GM12872 (cell line): ENCODE results near the gene ATF7IP2.

Source experiments
- TF ChIP-seq, protein P1 (sequence below): IDR thresholded peaks from 3 replicates; pipeline ENCODE4 v1.5.1; 2011; ENCODE audit warnings: low read depth, mild to moderate bottlenecking, low read length, moderate library complexity; ENCODE audit not compliant: insufficient read depth

ATF7IP2 gene

DNA sequence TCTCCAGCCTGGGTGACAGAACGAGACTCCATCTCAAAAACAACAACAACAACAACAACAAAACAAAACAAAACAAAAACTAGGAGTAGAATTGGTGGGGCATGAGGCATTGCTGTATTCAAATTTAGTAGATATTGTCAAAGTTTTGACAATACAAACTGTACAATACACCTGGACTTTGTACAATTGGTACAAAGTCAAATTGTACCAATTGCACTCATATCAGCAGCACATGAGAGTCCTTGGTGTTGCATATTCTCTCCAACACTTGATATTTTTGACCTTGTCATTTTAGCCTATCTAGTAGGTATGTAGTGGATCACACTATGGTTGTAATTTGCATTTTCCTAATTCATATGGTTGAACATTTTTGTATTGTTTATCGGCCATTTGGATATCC is 14.3 kb upstream of the ATF7IP2 start:
- TF ChIP-seq, protein P1, sequence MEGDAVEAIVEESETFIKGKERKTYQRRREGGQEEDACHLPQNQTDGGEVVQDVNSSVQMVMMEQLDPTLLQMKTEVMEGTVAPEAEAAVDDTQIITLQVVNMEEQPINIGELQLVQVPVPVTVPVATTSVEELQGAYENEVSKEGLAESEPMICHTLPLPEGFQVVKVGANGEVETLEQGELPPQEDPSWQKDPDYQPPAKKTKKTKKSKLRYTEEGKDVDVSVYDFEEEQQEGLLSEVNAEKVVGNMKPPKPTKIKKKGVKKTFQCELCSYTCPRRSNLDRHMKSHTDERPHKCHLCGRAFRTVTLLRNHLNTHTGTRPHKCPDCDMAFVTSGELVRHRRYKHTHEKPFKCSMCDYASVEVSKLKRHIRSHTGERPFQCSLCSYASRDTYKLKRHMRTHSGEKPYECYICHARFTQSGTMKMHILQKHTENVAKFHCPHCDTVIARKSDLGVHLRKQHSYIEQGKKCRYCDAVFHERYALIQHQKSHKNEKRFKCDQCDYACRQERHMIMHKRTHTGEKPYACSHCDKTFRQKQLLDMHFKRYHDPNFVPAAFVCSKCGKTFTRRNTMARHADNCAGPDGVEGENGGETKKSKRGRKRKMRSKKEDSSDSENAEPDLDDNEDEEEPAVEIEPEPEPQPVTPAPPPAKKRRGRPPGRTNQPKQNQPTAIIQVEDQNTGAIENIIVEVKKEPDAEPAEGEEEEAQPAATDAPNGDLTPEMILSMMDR, result no peak

DNA sequence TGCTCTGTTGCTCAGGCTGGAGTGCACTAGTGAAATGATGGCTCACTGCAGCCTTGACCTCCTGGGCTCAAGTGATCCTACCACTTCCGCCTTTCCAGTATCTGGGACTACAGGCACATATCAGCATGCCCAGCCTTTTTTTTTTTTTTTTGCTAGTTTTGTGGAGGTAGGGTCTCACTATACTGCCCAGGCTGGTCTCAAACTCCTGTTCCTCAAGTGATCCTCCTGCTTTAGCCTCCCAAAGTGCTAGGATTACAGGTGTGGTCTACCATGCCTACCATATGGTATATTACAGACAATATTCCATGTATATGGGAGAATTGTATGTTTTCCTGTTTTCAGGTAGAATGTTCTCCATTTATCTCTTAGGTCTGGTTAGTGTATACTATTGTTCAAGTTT is 12.3 kb upstream of the ATF7IP2 start:
- TF ChIP-seq, protein P1, result no peak

DNA sequence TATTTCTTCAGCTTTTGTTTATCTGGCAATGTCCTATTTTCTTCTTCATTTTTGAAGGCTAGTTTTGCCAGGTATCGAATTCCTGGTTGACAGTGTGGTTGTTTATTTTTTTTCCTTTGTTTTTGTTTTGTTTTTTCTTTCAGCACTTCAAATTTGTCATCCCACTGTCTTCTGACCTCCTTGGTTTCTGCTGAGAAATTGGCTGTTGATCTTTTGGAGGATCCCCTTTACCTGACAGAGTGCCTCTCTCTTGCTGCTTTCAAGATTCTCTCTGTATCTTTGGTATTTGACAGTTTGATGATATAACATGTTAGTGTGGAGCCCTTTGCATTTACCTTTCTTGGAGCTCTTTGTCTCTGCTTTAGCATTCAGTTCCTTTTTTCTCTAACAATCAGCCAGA is 9.6 kb upstream of the ATF7IP2 start:
- TF ChIP-seq, protein P1, result no peak

DNA sequence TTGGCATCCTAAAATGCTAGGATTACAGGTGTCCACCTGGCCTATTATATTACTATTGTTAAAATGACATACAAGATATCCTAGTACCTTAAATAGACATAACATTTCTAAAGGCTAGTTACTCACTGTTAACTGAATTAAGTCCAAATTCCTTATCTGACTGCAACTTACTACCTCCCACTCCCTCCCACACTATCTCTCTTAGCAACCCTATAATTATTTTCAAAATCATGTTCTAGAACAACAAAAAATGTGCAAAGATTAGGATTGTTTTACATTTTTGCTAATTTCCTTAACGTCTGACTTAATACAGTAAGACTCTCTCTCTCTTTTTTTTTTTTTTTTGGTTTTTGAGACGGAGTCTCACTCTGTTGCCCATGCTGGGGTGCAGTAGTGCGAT is 2.2 kb upstream of the ATF7IP2 start:
- TF ChIP-seq, protein P1, result no peak

DNA sequence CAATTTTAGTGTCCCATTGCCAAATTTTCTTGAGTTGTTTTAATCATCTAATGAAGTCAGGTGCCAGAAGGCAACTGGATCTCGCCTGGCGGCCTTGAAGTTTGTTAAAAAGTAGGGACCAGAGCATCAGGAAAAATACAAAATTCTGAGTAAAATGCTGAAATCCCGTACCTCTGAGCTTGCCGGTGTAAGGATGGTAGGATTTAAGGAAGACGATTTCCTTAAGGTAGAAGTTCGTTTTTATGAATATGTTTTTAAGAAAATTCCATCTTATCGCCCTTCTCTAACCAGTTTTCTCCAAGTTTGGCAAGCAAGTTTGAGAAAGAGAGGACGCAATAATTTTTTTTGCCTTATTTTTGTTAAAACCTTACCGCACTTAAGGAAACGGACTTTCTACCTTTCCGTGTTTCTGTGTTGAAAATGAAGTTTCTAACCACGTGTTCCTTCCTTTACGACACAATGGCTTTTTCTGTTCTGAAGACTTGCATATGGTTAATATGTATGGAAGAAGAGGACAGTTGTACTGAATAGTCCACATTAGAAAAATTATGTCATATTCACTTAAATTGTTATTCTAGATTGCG is 748 bp downstream of the ATF7IP2 start:
- TF ChIP-seq, protein P1, result no peak

DNA sequence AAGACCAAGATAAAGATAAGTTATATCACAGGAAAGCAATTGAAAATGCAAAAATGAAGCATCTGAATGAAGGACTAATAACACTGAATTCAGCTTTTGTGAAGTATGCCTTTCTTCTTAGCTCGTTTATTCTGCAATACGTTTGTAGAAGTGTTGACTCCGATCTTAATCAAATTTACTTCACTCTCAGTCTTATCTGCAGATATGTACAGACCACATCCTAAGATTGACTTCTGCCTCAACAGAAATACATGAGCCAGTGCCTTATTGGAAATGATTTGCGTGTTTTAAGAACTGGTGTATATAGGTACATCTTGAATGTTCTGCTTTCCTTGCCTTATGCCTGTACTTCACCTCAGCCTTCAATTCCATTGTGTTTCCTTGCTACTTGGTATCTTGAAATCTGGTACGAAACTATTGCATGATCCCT is 1.3 kb downstream of the ATF7IP2 start:
- TF ChIP-seq, protein P1, result no peak

DNA sequence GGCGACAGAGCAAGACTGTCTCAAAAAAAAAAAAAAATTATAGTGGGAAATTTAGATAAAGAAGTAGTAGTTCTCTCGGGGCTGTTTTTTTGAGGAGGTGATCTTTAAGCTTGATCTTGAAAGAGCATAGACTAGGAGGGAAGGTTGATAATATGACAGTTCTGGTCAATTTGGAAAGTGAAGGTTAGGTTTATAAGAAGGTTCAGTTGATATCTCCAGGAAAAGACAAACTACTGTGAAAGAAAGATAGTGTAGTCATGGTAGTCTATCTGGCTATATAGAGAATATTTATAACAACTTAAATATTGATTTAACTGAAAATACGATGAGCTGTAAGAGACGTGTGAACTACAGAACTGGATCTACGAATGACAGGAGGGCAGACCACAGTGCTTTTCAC is 3.1 kb downstream of the ATF7IP2 start:
- TF ChIP-seq, protein P1, result no peak
